ENCODE measurements around the gene CEPT1. TPM values are rescaled to one million over a fixed set of nuclear protein-coding genes. Genes with fewer than 3 reads are reported as not detected.

Gene CEPT1
- total and polyA plus RNA-seq, 2 experiments from 2014 or later: 28.7 to 35.8 TPM

DNA sequence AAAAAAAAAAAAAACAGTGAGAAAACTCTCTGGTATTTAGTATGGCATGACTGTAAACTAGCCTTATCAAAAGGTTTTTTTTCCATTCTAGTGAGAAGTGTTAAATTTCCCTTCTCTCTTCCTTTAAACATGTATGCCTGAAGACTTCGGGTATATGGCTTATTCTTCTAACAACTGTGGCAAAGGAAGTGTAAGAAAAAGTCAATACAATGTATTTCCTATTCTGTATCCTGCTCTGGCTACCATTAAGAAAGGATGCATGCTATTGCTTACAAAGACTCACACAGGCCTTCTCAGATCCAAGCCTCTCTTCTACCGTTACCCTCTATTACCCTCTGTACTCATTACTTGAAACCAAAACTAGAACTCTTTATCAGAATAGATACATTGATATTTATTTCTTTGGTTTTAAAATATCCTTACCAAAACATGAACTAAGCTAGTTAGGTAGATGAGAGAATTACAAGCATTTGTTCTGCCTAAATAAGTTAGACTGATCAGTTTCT is 8.4 kb downstream of the CEPT1 start:
- peaks cover 100% of the 10 kb centered on the region for H3K79me2 ChIP-seq (ENCODE audit: insufficient read depth)
- in situ Hi-C loops (cut with MboI): no loop called here

DNA sequence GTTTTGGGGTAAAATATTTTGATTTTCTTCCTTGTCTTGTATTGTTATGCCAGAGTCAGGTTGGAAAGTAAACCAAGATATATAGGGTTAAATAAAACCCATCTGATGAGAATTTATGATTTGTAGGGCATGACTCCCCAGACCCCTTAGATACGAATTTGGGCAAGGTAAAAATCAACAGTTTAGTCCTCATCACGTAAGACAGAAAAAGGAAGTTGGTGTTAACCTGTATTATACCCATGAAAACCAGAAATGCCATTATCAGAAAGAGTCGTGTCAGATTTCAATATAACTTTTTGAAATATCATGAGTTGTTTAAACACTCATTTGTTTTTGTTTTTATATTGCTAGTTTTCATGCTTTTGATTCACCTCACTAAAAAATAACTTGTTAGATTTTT is 11.8 kb downstream of the CEPT1 start:
- Histone ChIP-seq H3K9me3 (ENCODE audit: low read depth) (no peaks in the 10 kb centered on the region), H3K4me3 (no peak overlapping the region), H3K4me1 (ENCODE audit: insufficient read depth) (peaks cover 2% of the 10 kb centered on the region; the same call in 1 of the 2 replicates), H2AFZ (no peak overlapping the region), H3K9ac (no peak overlapping the region), H3K9me2 (ENCODE audit: insufficient read depth) (no peaks in the 10 kb centered on the region), H3K4me2 (ENCODE audit: unreplicated experiment) (no peak overlapping the region), H3K79me2 (ENCODE audit: insufficient read depth) (peaks cover 100% of the 10 kb centered on the region), H3K27me3 (replicated peaks; ENCODE audit: insufficient read depth) (no peaks in the 10 kb centered on the region), H3K27ac (no peak overlapping the region), H3K36me3 (ENCODE audit: low read depth) (peaks cover 60% of the 10 kb centered on the region), H4K20me1 (ENCODE audit: insufficient read depth) (0 out of 2 replicates have a peak, but pooled peaks cover 2% of the 10 kb centered on the region), H3F3A (ENCODE audit: insufficient read depth) (no peaks in the 10 kb centered on the region)
- TF ChIP-seq EZH2phosphoT487 (IDR thresholded peaks at IDR 0.05; ENCODE audit: insufficient read depth, low read depth): no peak
- no peak for TF ChIP-seq EZH2 (IDR thresholded peaks at IDR 0.05; ENCODE audit: insufficient read depth, poor library complexity, severe bottlenecking)
- in situ Hi-C loops (cut with MboI): no loop called here
- 85 to 89% methylated on average over 3 of the region's 3 CpGs for WGBS, 2 experiments (ENCODE audit: low coverage in 1 of 2, low lambda C conversion rate in 2 of 2, missing lambda C conversion rate in 2 of 2)
- DNase-seq: no peak

More for the DNA sequence above, 8.4 kb downstream of the CEPT1 start:
- Histone ChIP-seq H3K4me3 (no peak overlapping the region), H3K27ac (no peak overlapping the region), H3F3A (ENCODE audit: insufficient read depth) (no peaks in the 10 kb centered on the region), H2AFZ (no peak overlapping the region), H3K9me2 (ENCODE audit: insufficient read depth) (no peaks in the 10 kb centered on the region), H3K9ac (no peak overlapping the region), H4K20me1 (ENCODE audit: insufficient read depth) (0 out of 2 replicates have a peak, but pooled peaks cover 2% of the 10 kb centered on the region), H3K27me3 (replicated peaks; ENCODE audit: insufficient read depth) (no peaks in the 10 kb centered on the region), H3K4me2 (ENCODE audit: unreplicated experiment) (no peak overlapping the region), H3K36me3 (ENCODE audit: low read depth) (peaks cover 38% of the 10 kb centered on the region), H3K4me1 (ENCODE audit: insufficient read depth) (peaks cover 10% of the 10 kb centered on the region), H3K9me3 (ENCODE audit: low read depth) (no peaks in the 10 kb centered on the region)
- DNase-seq: no peak
- no peak for TF ChIP-seq EZH2 (IDR thresholded peaks at IDR 0.05; ENCODE audit: insufficient read depth, poor library complexity, severe bottlenecking)
- no peak for TF ChIP-seq EZH2phosphoT487 (IDR thresholded peaks at IDR 0.05; ENCODE audit: insufficient read depth, low read depth)
- WGBS, 2 experiments (ENCODE audit: low coverage in 1 of 2, low lambda C conversion rate in 2 of 2, missing lambda C conversion rate in 2 of 2): 78 to 79% methylated on average over 2 of the region's 2 CpGs

DNA sequence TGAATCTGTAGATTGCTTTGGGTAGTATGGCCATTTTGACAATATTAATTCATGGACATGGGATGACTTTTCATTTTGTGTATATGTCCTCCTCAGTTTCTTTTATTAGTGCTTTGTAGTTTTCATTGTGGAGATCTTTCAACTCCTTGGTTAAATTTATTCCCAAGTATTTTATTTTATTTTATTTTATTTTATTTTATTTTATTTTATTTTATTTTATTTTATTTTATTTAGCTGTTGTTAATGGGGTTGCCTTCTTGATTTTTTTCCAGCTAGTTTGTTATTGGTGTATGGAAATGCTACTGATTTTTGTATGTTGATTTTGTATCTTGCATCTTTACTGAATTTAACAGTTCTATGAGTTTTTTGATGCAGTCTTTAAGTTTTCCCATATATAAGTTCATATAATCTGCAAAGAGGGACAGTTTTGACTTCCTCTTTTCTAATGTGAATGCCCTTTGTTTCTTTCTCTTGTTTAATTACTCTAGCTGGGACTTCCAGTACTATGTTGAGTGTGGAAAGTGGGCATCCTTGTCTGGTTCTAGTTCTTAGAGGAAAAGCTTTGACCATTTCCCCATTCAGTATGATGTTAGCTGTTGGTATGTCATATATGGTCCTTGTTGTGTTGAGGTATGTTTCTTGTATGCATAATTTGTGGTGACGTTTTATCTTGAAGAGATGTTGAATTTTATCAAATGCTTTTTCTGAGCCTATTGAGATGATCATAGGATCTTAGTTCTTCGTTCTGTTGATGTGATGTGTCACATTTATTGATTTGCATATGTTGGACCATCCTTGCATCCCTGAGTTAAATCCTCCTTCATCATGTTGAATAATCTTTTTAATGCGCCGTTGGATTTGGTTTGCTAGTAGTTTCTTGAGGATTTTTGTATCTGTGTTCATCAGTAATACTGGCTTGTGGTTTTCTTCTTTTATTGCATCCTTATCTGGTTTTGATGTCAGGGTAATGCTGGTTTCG is 14.3 kb downstream of the CEPT1 start:
- Histone ChIP-seq H3F3A (ENCODE audit: insufficient read depth) (no peaks in the 10 kb centered on the region), H3K9me2 (ENCODE audit: insufficient read depth) (no peaks in the 10 kb centered on the region), H3K27ac (no peak overlapping the region), H3K4me2 (ENCODE audit: unreplicated experiment) (no peak overlapping the region), H2AFZ (no peak overlapping the region), H3K4me1 (ENCODE audit: insufficient read depth) (no peaks in the 10 kb centered on the region), H3K4me3 (no peak overlapping the region), H3K79me2 (ENCODE audit: insufficient read depth) (peaks cover 94% of the 10 kb centered on the region), H4K20me1 (ENCODE audit: insufficient read depth) (0 out of 2 replicates have a peak, but pooled peaks cover 2% of the 10 kb centered on the region), H3K27me3 (replicated peaks; ENCODE audit: insufficient read depth) (no peaks in the 10 kb centered on the region), H3K9me3 (ENCODE audit: low read depth) (no peaks in the 10 kb centered on the region), H3K36me3 (ENCODE audit: low read depth) (peaks cover 50% of the 10 kb centered on the region), H3K9ac (no peak overlapping the region)
- TF ChIP-seq EZH2 (IDR thresholded peaks at IDR 0.05; ENCODE audit: insufficient read depth, poor library complexity, severe bottlenecking) (no peak), EZH2phosphoT487 (IDR thresholded peaks at IDR 0.05; ENCODE audit: insufficient read depth, low read depth) (no peak)
- no peak for DNase-seq
- in situ Hi-C loops (cut with MboI): no loop called here
- 95 to 99% methylated on average over 5 of the region's 5 CpGs for WGBS, 2 experiments (ENCODE audit: low coverage in 1 of 2, low lambda C conversion rate in 2 of 2, missing lambda C conversion rate in 2 of 2)

DNA sequence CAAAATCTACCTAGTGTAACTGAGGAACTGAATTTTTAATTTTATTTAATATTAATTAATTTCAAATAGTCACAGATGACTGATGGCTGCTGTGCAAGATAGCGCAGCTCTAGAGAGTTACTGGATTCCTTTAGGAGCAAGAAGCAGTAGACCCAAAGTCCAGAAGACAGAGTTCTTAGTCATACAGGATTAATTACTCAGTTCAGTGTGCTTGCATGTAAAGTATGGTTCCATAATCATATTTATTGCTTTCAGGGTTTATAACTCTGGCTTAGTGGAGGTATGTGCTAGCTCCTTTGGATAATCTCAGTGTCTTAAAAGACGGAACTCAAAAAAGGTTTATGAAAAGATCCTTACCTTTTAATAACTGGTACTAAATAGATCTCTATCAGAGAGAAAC is 17.4 kb downstream of the CEPT1 start:
- Histone ChIP-seq H3K27me3 (replicated peaks; ENCODE audit: insufficient read depth) (no peaks in the 10 kb centered on the region), H3K4me1 (ENCODE audit: insufficient read depth) (no peaks in the 10 kb centered on the region), H3K4me2 (ENCODE audit: unreplicated experiment) (no peak overlapping the region), H3K9me2 (ENCODE audit: insufficient read depth) (no peaks in the 10 kb centered on the region), H3K36me3 (ENCODE audit: low read depth) (peaks cover 52% of the 10 kb centered on the region), H3K9me3 (ENCODE audit: low read depth) (no peaks in the 10 kb centered on the region), H3K4me3 (no peak overlapping the region), H3K79me2 (ENCODE audit: insufficient read depth) (peaks cover 87% of the 10 kb centered on the region), H2AFZ (no peak overlapping the region), H3F3A (ENCODE audit: insufficient read depth) (no peaks in the 10 kb centered on the region), H3K27ac (no peak overlapping the region), H3K9ac (no peak overlapping the region), H4K20me1 (ENCODE audit: insufficient read depth) (0 out of 2 replicates have a peak, but pooled peaks cover under 1% of the 10 kb centered on the region)
- in situ Hi-C loops (cut with MboI): no loop called here
- TF ChIP-seq EZH2phosphoT487 (IDR thresholded peaks at IDR 0.05; ENCODE audit: insufficient read depth, low read depth): no peak
- WGBS, 2 experiments (ENCODE audit: low coverage in 1 of 2, low lambda C conversion rate in 2 of 2, missing lambda C conversion rate in 2 of 2): 98 to 100% methylated on average over 2 of the region's 2 CpGs
- no peak for DNase-seq

Measured in GM23248 (cell line).